Activated naive CD4-positive, alpha-beta T cell treated with anti-CD3 and anti-CD28 coated beads for 36 hours (primary cell): ENCODE results near the gene RAB6B. TPM values are rescaled to one million over a fixed set of nuclear protein-coding genes. Genes with fewer than 3 reads are reported as not detected.

Experiments
- CTCF ChIA-PET: fragments of 350-600 bp; sonication (Branson Sonifier 250); formaldehyde crosslinking; loops from one replicate; lab custom pipeline; 2021; ENCODE audit warnings: antibody characterized with exemption; lab: Charles Lee
- DNase-seq: peaks from one replicate; pipeline ENCODE4 v3.0.0-alpha.2; 2020
- H3K27ac Mint-ChIP-seq: one replicate; pipeline ENCODE4 v1.8.0; 2021; ENCODE audit warnings: mild to moderate bottlenecking, mixed read lengths
- H3K27me3 Mint-ChIP-seq: one replicate; pipeline ENCODE4 v1.8.0; 2021; ENCODE audit warnings: low read depth, mixed read lengths
- H3K36me3 Mint-ChIP-seq: one replicate; pipeline ENCODE4 v1.8.0; 2021; ENCODE audit warnings: low read depth, mixed read lengths
- H3K4me1 Mint-ChIP-seq: one replicate; pipeline ENCODE4 v1.8.0; 2021; ENCODE audit warnings: low read depth, mixed read lengths
- H3K4me3 Mint-ChIP-seq: one replicate; pipeline ENCODE4 v1.8.0; 2021; ENCODE audit warnings: mild to moderate bottlenecking, moderate library complexity, mixed read lengths
- H3K9me3 Mint-ChIP-seq: one replicate; pipeline ENCODE4 v1.8.0; 2021; ENCODE audit warnings: mixed read lengths
- intact Hi-C: fragments of 100-400 bp; cut with micrococcal nuclease; formaldehyde crosslinking; loops from one replicate; pipeline ENCODE4 v1.15.1; 2023
- total RNA-seq, 2 experiments: library from RNA; stranded (reverse); gene quantifications; one replicate each; pipeline ENCODE4 v1.2.3, GENCODE V29; 2021

Gene RAB6B
- total RNA-seq, 2 experiments from 2014 or later, result not detected

- no peaks in the 10 kb centered on the region for H3K27me3 Mint-ChIP-seq
- intact Hi-C loops, result no loop called here
- CTCF ChIA-PET, result no interaction called here
Measured at GRCh38 chr3:133832802-133833144, 62.9 kb downstream of the RAB6B start.

GRCh38 chr3:133831966-133832801 lies 63.5 kb downstream of the RAB6B start:
- H3K4me1 Mint-ChIP-seq, result no peaks in the 10 kb centered on the region
- no peak overlapping the region for H3K27ac Mint-ChIP-seq
- no peaks in the 10 kb centered on the region for H3K9me3 Mint-ChIP-seq
- CTCF ChIA-PET, result no interaction called here
- intact Hi-C loops, result no loop called here
- no peaks in the 10 kb centered on the region for H3K36me3 Mint-ChIP-seq
- DNase-seq, result no peak
- H3K4me3 Mint-ChIP-seq, result no peak overlapping the region
- H3K27me3 Mint-ChIP-seq, result no peaks in the 10 kb centered on the region

More at GRCh38 chr3:133832802-133833144, 62.9 kb downstream of the RAB6B start:
- Mint-ChIP-seq H3K27ac (no peak overlapping the region), H3K9me3 (no peaks in the 10 kb centered on the region), H3K36me3 (no peaks in the 10 kb centered on the region), H3K4me3 (no peak overlapping the region), H3K4me1 (no peaks in the 10 kb centered on the region)
- no peak for DNase-seq

GRCh38 chr3:133830071-133830470 lies 65.6 kb downstream of the RAB6B start:
- intact Hi-C loops, result no loop called here
- DNase-seq, result no peak
- Mint-ChIP-seq H3K9me3 (no peaks in the 10 kb centered on the region), H3K27ac (no peak overlapping the region), H3K4me3 (no peak overlapping the region), H3K27me3 (no peaks in the 10 kb centered on the region), H3K36me3 (peaks cover 10% of the 10 kb centered on the region), H3K4me1 (no peaks in the 10 kb centered on the region)
- CTCF ChIA-PET, result no interaction called here

- Mint-ChIP-seq H3K4me3 (no peak overlapping the region), H3K27me3 (no peaks in the 10 kb centered on the region), H3K4me1 (no peaks in the 10 kb centered on the region), H3K27ac (no peak overlapping the region), H3K36me3 (peaks cover 14% of the 10 kb centered on the region), H3K9me3 (no peaks in the 10 kb centered on the region)
- CTCF ChIA-PET, result no interaction called here
- intact Hi-C loops, result no loop called here
- no peak for DNase-seq
Measured at GRCh38 chr3:133829310-133829707, 66.4 kb downstream of the RAB6B start.

GRCh38 chr3:133828576-133829309 lies 66.9 kb downstream of the RAB6B start:
- intact Hi-C loops, result no loop called here
- Mint-ChIP-seq H3K4me1 (no peaks in the 10 kb centered on the region), H3K27me3 (no peaks in the 10 kb centered on the region), H3K9me3 (no peaks in the 10 kb centered on the region), H3K36me3 (peaks cover 19% of the 10 kb centered on the region), H3K27ac (no peak overlapping the region), H3K4me3 (no peak overlapping the region)
- CTCF ChIA-PET, result no interaction called here
- no peak for DNase-seq

GRCh38 chr3:133827684-133828083 lies 68.0 kb downstream of the RAB6B start:
- Mint-ChIP-seq H3K36me3 (peaks cover 27% of the 10 kb centered on the region), H3K27me3 (no peaks in the 10 kb centered on the region), H3K9me3 (no peaks in the 10 kb centered on the region), H3K27ac (no peak overlapping the region), H3K4me3 (no peak overlapping the region), H3K4me1 (no peaks in the 10 kb centered on the region)
- intact Hi-C loops, result no loop called here
- CTCF ChIA-PET, result no interaction called here
- DNase-seq, result no peak

GRCh38 chr3:133827136-133827535 lies 68.5 kb downstream of the RAB6B start:
- peaks cover 31% of the 10 kb centered on the region for H3K36me3 Mint-ChIP-seq

GRCh38 chr3:133825969-133826727 lies 69.5 kb downstream of the RAB6B start:
- CTCF ChIA-PET, result no interaction called here
- Mint-ChIP-seq H3K27me3 (no peaks in the 10 kb centered on the region), H3K27ac (no peak overlapping the region), H3K4me3 (no peak overlapping the region), H3K9me3 (no peaks in the 10 kb centered on the region), H3K4me1 (no peaks in the 10 kb centered on the region), H3K36me3 (peaks cover 36% of the 10 kb centered on the region)
- intact Hi-C loops, result no loop called here
- DNase-seq, result no peak

More at GRCh38 chr3:133827136-133827535, 68.5 kb downstream of the RAB6B start:
- Mint-ChIP-seq H3K4me3 (no peak overlapping the region), H3K9me3 (no peaks in the 10 kb centered on the region), H3K27me3 (no peaks in the 10 kb centered on the region), H3K4me1 (no peaks in the 10 kb centered on the region), H3K27ac (no peak overlapping the region)
- CTCF ChIA-PET, result no interaction called here
- DNase-seq, result no peak
- intact Hi-C loops, result no loop called here

- intact Hi-C loops, result no loop called here
- CTCF ChIA-PET, result no interaction called here
- no peak overlapping the region for H3K4me3 Mint-ChIP-seq
- no peaks in the 10 kb centered on the region for H3K4me1 Mint-ChIP-seq
- H3K9me3 Mint-ChIP-seq, result no peaks in the 10 kb centered on the region
- no peak for DNase-seq
- no peak overlapping the region for H3K27ac Mint-ChIP-seq
- no peaks in the 10 kb centered on the region for H3K27me3 Mint-ChIP-seq
- peaks cover 46% of the 10 kb centered on the region for H3K36me3 Mint-ChIP-seq
Measured at GRCh38 chr3:133824961-133825485, 70.7 kb downstream of the RAB6B start.

- intact Hi-C loops, result no loop called here
- H3K27ac Mint-ChIP-seq, result no peak overlapping the region
- H3K4me3 Mint-ChIP-seq, result no peak overlapping the region
- peaks cover 53% of the 10 kb centered on the region for H3K36me3 Mint-ChIP-seq
- peaks cover 2% of the 10 kb centered on the region for H3K4me1 Mint-ChIP-seq
- no peaks in the 10 kb centered on the region for H3K27me3 Mint-ChIP-seq
- CTCF ChIA-PET, result no interaction called here
- no peaks in the 10 kb centered on the region for H3K9me3 Mint-ChIP-seq
- no peak for DNase-seq
Measured at GRCh38 chr3:133821767-133822638, 73.7 kb downstream of the RAB6B start.

GRCh38 chr3:133820889-133821675 lies 74.6 kb downstream of the RAB6B start:
- Mint-ChIP-seq H3K4me1 (peaks cover 2% of the 10 kb centered on the region), H3K9me3 (no peaks in the 10 kb centered on the region), H3K27ac (no peak overlapping the region), H3K36me3 (peaks cover 55% of the 10 kb centered on the region), H3K27me3 (no peaks in the 10 kb centered on the region), H3K4me3 (no peak overlapping the region)
- CTCF ChIA-PET, result interaction anchor here (0.7 to 2.1 kb wide), 2 partner anchors 96 to 158 kb away, joined by 5 to 7 read pairs; no protein-coding TSS in a partner anchor
- DNase-seq, result no peak
- intact Hi-C loops, result no loop called here
